A673 (cell line): ENCODE results near the gene NAA40. TPM values are rescaled to one million over a fixed set of nuclear protein-coding genes. Genes with fewer than 3 reads are reported as not detected.

Experiments used
- BruUV-seq: library from RNA; stranded (reverse); fragments of 400-500 nt; replicated peaks from 2 replicates; lab custom pipeline; 2021; lab: Mats Ljungman, UMichigan
- CTCF ChIA-PET: fragments of 300-600 bp; sonication (Branson Sonifier 250); formaldehyde crosslinking; loops from one replicate; lab custom pipeline; 2022; ENCODE audit warnings: antibody characterized with exemption; lab: Charles Lee
- POLR2A ChIA-PET: fragments of 300-600 bp; sonication (Branson Sonifier 250); formaldehyde crosslinking; loops from one replicate; lab custom pipeline; 2022; ENCODE audit warnings: antibody characterized with exemption; ENCODE audit not compliant: low non-redundant PET; lab: Charles Lee
- DNase-seq: peaks from one replicate; pipeline ENCODE4 v3.0.0-alpha.2; 2015; ENCODE audit warnings: low spot score
- H3K27ac ChIP-seq: fragments of 200-600 bp; sonication (generic); 2 replicates; pipeline ENCODE4 v1.5.1; 2016; ENCODE audit warnings: mixed run types, low read depth, mild to moderate bottlenecking, mixed read lengths, antibody characterized with exemption, low read length; ENCODE audit not compliant: poor library complexity, severe bottlenecking
- H3K27me3 ChIP-seq: fragments of 200-600 bp; sonication (generic); replicated peaks from 2 replicates; pipeline ENCODE4 v1.6.1; 2017; ENCODE audit warnings: mixed run types, low read depth, mild to moderate bottlenecking, mixed read lengths, antibody characterized with exemption, low read length; ENCODE audit not compliant: insufficient read depth, poor library complexity
- H3K36me3 ChIP-seq: fragments of 200-600 bp; sonication (generic); 2 replicates; pipeline ENCODE4 v1.6.1; 2016; ENCODE audit warnings: mixed run types, mild to moderate bottlenecking, mixed read lengths, antibody characterized with exemption, low read length; ENCODE audit not compliant: insufficient read depth, poor library complexity, severe bottlenecking
- H3K4me1 ChIP-seq: fragments of 200-600 bp; sonication (generic); 2 replicates; pipeline ENCODE4 v1.6.1; 2017; ENCODE audit warnings: mixed run types, mild to moderate bottlenecking, mixed read lengths, antibody characterized with exemption, low read length; ENCODE audit not compliant: insufficient read depth, poor library complexity, severe bottlenecking
- H3K4me3 ChIP-seq: fragments of 200-600 bp; sonication (generic); 2 replicates; pipeline ENCODE4 v1.5.1; 2016; ENCODE audit warnings: low read depth, mixed run types, mild to moderate bottlenecking, mixed read lengths, low read length; ENCODE audit not compliant: poor library complexity, severe bottlenecking
- H3K9me3 ChIP-seq: fragments of 200-600 bp; sonication (generic); 2 replicates; pipeline ENCODE4 v1.6.1; 2016; ENCODE audit warnings: mixed run types, low read depth, mild to moderate bottlenecking, mixed read lengths, antibody characterized with exemption, low read length; ENCODE audit not compliant: poor library complexity, severe bottlenecking
- EZH2 ChIP-seq: fragments of 200-600 bp; sonication (generic); IDR thresholded peaks from 2 replicates; pipeline ENCODE4 v1.6.1; 2017; ENCODE audit warnings: borderline replicate concordance, low read depth, mild to moderate bottlenecking, mixed read lengths, antibody characterized with exemption, low read length; ENCODE audit not compliant: poor library complexity, severe bottlenecking
- intact Hi-C: fragments of 100-400 bp; cut with micrococcal nuclease; formaldehyde crosslinking; loops from one replicate; pipeline ENCODE4 v1.10.0; 2022; ENCODE audit not compliant: unreplicated experiment
- total RNA-seq: library from RNA; stranded (reverse); gene quantifications from 2 replicates; pipeline ENCODE4 v1.2.3, GENCODE V29; 2021
- TF ChIP-seq, protein P1 (sequence below): fragments of 300-800, 200-600 bp; sonication (generic); conservative IDR thresholded peaks from 2 replicates; pipeline ENCODE4 v1.5.1; 2017; ENCODE audit warnings: low read depth, mild to moderate bottlenecking, antibody characterized with exemption, low read length, moderate library complexity, mixed read lengths

NAA40 gene
- total RNA-seq, 1 experiment from 2014 or later: 44.8 TPM

DNA sequence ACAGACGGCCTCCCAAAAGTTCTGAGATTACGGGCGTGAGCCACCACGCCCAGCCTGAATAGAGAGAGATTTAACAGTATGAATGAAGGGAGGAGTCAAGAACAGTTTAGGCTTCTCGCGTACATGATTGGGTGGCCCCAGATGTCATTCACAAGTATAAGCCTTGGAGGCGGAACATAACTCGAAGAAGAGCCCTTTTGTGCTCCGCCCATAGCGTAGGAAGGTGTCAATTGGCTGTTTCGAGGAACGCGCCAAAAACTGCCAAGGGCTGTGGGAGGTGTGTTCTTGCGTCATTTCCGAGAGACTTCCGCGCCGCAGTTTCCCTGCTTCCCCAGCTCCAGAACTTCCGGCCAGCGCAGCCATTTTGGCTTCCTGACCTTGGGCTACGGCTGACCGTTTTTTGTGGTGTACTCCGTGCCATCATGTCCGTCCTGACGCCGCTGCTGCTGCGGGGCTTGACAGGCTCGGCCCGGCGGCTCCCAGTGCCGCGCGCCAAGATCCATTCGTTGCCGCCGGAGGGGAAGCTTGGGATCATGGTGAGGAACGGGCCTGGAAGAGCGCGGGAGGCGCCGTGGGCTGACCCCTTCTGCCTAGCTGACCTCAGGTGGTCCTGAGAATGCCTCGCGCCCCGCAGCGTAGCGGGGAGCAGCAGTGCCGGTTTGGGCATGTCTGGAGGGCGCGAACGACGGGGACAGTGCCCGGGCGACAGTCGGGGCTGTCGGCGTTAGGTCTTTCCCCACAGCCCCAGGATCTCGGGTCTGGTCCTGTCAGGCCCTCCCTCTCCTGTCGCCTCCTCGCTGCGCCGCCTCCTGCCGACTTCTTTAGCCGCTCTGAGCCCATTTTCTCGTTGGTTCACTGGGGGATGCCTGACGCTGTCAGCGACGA, 35.7 kb downstream of the NAA40 start, which contains the start of gene COX8A:
Gene COX8A (plus strand): TSS at position 362 of the 885 bp plus-strand sequence. CDS start 61 bp downstream, at position 423.
- BruUV-seq: TSS peak; percentile 75
- intact Hi-C loops: loop anchor here (10.0 kb wide), 1 partner anchor 140 kb away; the partner anchor contains the start of gene MARK2
- no peak for TF ChIP-seq EZH2
- TF ChIP-seq, protein P1, sequence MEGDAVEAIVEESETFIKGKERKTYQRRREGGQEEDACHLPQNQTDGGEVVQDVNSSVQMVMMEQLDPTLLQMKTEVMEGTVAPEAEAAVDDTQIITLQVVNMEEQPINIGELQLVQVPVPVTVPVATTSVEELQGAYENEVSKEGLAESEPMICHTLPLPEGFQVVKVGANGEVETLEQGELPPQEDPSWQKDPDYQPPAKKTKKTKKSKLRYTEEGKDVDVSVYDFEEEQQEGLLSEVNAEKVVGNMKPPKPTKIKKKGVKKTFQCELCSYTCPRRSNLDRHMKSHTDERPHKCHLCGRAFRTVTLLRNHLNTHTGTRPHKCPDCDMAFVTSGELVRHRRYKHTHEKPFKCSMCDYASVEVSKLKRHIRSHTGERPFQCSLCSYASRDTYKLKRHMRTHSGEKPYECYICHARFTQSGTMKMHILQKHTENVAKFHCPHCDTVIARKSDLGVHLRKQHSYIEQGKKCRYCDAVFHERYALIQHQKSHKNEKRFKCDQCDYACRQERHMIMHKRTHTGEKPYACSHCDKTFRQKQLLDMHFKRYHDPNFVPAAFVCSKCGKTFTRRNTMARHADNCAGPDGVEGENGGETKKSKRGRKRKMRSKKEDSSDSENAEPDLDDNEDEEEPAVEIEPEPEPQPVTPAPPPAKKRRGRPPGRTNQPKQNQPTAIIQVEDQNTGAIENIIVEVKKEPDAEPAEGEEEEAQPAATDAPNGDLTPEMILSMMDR: no peak
- POLR2A ChIA-PET: interaction anchor here (0.5 kb wide), 1 partner anchor 19 kb away, joined by 3 read pairs; no protein-coding TSS in a partner anchor
- Histone ChIP-seq H3K27me3 (no peaks in the 10 kb centered on the region), H3K4me3 (peak within 1 kb of the TSS; percentile 72), H3K4me1 (peaks cover 34% of the 10 kb centered on the region), H3K9me3 (no peaks in the 10 kb centered on the region), H3K27ac (peak within 1 kb of the TSS; percentile 96), H3K36me3 (peaks cover 19% of the 10 kb centered on the region)
- DNase-seq: peak; percentile 100
- CTCF ChIA-PET: no interaction called here

DNA sequence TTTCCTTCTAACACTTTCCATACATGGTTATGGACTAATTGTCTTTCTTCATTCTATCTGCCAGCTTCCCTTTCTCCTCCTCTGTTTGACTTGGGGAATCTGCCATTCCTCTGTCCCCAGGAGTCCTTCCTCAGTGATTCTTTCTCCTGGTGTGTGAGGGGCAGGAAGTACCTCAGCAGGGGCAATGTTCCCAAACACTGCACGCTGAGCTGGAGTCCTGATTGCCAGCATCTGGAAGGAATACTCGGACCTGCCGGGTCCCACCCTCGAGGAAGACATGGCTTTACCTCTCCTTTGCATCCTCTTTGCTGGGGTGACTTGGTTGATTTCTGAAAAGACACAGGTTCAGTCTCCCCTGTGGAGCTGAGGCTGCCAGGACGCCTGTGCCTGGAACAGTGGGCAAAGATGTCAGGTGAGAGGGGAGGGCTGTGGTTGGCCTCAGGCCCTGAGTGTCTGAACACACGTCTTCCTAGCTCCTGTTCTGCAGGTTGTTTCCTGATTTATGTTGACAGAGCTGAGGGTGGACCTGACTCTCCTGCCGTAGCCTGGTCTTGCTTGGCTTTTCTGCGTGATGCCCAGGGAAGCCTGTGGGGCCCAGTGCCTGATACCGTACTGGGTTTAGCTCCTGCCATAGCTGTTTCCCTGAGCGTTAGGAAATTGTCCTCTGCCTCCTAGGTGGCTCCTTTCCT, 39.9 kb downstream of the NAA40 start:
- H3K27ac ChIP-seq: peak overlapping the region; percentile 78
- H3K4me1 ChIP-seq: peaks cover 46% of the 10 kb centered on the region
- no TSS peak for BruUV-seq
- TF ChIP-seq, protein P1: no peak
- intact Hi-C loops: loop anchor here (10.0 kb wide), 1 partner anchor 144 kb away; the partner anchor contains the start of gene MARK2
- peak; percentile 89 for DNase-seq
- POLR2A ChIA-PET: interaction anchor here (0.6 to 0.7 kb wide), 2 partner anchors 117 to 831 kb away, joined by 3 to 7 read pairs; no protein-coding TSS in a partner anchor
- H3K4me3 ChIP-seq: no peak overlapping the region
- H3K36me3 ChIP-seq: peaks cover 19% of the 10 kb centered on the region
- CTCF ChIA-PET: interaction anchor here (0.6 kb wide), 1 partner anchor 21 kb away, joined by 3 read pairs; no protein-coding TSS in a partner anchor
- H3K9me3 ChIP-seq: no peaks in the 10 kb centered on the region
- H3K27me3 ChIP-seq: no peaks in the 10 kb centered on the region

DNA sequence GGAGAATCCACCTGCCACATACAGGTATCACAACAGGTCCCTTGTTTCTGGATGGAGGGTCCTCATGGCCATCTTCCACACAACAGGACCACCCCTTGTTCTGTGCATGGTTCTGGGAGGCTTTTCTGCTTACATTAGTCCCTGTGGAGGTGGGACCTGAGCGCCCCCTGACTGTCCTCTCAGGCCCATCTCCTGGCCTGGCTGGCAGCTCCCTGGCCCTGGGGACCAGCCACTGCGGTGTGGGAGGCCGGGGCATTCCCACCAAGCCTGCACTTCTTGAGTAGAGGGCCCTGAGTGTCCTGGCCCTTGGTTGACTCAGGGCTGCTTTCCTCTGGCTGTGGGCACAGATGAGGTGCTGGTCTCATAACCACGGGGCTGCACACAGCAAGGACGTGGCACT, 40.6 kb downstream of the NAA40 start:
- CTCF ChIA-PET: no interaction called here

More for the DNA sequence above, 40.6 kb downstream of the NAA40 start:
- H3K27ac ChIP-seq: peak overlapping the region; percentile 78
- TF ChIP-seq, protein P1: no peak
- no peak for TF ChIP-seq EZH2
- H3K36me3 ChIP-seq: peaks cover 19% of the 10 kb centered on the region
- H3K9me3 ChIP-seq: no peaks in the 10 kb centered on the region
- H3K27me3 ChIP-seq: no peaks in the 10 kb centered on the region
- POLR2A ChIA-PET: no interaction called here
- no TSS peak for BruUV-seq
- DNase-seq: no peak
- peaks cover 46% of the 10 kb centered on the region for H3K4me1 ChIP-seq
- intact Hi-C loops: loop anchor here (10.0 kb wide), 1 partner anchor 145 kb away; the partner anchor contains the start of gene MARK2
- H3K4me3 ChIP-seq: no peak overlapping the region
